H1 (cell line): Measurements from ENCODE around the gene METTL1. TPM values are rescaled to one million over a fixed set of nuclear protein-coding genes. Genes with fewer than 3 reads are reported as not detected.

ENCODE experiments used
- CBX5 ChIP-seq: fragments of 300-800, 300-1000 bp; sonication (generic); IDR thresholded peaks from 2 replicates; pipeline ENCODE4 v1.7.1; 2016; ENCODE audit warnings: antibody characterized with exemption, low read length, low read depth
- CREB1 ChIP-seq: IDR thresholded peaks from 2 replicates; pipeline ENCODE4 v1.6.1; 2012; ENCODE audit warnings: inconsistent platforms
- HDAC2 ChIP-seq, 2 experiments: fragments of 300-600 bp in 1 of 2; sonication (generic) in 1 of 2; IDR thresholded peaks; 2 replicates each; pipeline ENCODE4 v1.6.1; 2011 to 2012; ENCODE audit warnings: low read depth in 2 of 2, low read length in 2 of 2, mild to moderate bottlenecking in 2 of 2, moderate library complexity in 2 of 2, borderline replicate concordance in 1 of 2, inconsistent platforms in 1 of 2
- KDM5A ChIP-seq: fragments of 200-600 bp; IDR thresholded peaks from 2 replicates; pipeline ENCODE4 v1.7.1; 2012; ENCODE audit warnings: mild to moderate bottlenecking, low read length, inconsistent platforms, mixed read lengths
- PHF8 ChIP-seq: fragments of 200-600 bp; sonication (generic); conservative IDR thresholded peaks from 2 replicates; pipeline ENCODE4 v1.7.1; 2012; ENCODE audit warnings: low read depth, mild to moderate bottlenecking, inconsistent platforms, low read length, moderate library complexity
- polyA plus RNA-seq, 7 experiments: library from polyadenylated mRNA; depleted of rRNA in 3 of 7; stranded (reverse) in 5 of 7; unstranded in 2 of 7; fragments of >200 nt in 5 of 7; fragments of 200-250 nt in 2 of 7; gene quantifications; 1 replicate in 5 of 7; 2 replicates in 1 of 7; 4 replicates in 1 of 7; pipeline versions ENCODE4 v1.2.1 to v1.2.3, GENCODE V29; 2011 to 2013; ENCODE audit warnings: missing spikeins in 2 of 7, mixed read lengths in 2 of 7
- total RNA-seq: library from RNA; stranded (reverse); fragmentation: NEBNext Ultra II Directional; extraction: Animal tissue kit (Norgen Biotek cat#: 25700); gene quantifications from 2 replicates; pipeline ENCODE4 v1.2.1, GENCODE V29; 2021
- TF ChIP-seq, protein P1 (sequence below): IDR thresholded peaks from 2 replicates; pipeline ENCODE4 v1.6.1; 2012; ENCODE audit warnings: low read length, inconsistent platforms
- TF ChIP-seq, protein P2 (sequence below): IDR thresholded peaks from 2 replicates; pipeline ENCODE4 v1.6.1; 2012; ENCODE audit warnings: inconsistent platforms
- TF ChIP-seq, protein P3 (sequence below): fragments of 300-600 bp; sonication (generic); IDR thresholded peaks from 2 replicates; pipeline ENCODE4 v1.7.1; 2012; ENCODE audit warnings: low read length, moderate library complexity, mild to moderate bottlenecking, inconsistent platforms; ENCODE audit not compliant: insufficient replicate concordance

The METTL1 gene
- total and polyA plus RNA-seq, 2 of the 8 experiments (the other 6 are each of a cell fraction or from before 2014, with no cell fraction given) = 40.5 to 46.0 TPM

DNA sequence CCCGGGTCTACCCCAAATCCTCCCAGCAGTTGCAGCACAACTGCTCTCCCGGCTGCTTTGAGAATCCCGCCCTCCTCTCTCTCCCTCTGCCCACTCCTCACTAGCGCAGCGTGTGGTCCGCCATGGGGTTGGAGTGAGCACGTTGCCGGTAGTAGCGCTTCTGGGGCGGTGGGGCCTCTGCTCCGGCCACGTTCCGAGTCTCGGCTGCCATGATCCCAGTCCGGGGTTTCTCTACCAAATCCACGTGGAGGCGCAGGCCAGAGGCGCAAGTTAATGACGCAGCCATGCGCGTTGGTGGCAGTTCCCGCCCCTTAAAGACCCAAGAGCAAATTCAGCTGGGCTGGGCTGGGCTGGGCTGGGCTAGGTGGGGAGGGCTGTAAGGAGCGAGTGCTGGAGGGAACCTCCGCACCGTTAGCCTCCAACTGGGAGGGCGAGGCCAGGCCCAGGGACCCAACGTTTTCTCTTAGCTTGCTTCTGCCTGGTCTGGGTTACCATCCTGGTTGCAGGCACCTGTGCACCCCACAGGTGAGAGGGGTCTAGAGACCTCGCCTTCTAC is at the start of gene METTL1 (continued):
- peak; percentile 98 for TF ChIP-seq CREB1
- TF ChIP-seq, protein P1, sequence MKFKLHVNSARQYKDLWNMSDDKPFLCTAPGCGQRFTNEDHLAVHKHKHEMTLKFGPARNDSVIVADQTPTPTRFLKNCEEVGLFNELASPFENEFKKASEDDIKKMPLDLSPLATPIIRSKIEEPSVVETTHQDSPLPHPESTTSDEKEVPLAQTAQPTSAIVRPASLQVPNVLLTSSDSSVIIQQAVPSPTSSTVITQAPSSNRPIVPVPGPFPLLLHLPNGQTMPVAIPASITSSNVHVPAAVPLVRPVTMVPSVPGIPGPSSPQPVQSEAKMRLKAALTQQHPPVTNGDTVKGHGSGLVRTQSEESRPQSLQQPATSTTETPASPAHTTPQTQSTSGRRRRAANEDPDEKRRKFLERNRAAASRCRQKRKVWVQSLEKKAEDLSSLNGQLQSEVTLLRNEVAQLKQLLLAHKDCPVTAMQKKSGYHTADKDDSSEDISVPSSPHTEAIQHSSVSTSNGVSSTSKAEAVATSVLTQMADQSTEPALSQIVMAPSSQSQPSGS = peak; percentile 98
- TF ChIP-seq, protein P2, sequence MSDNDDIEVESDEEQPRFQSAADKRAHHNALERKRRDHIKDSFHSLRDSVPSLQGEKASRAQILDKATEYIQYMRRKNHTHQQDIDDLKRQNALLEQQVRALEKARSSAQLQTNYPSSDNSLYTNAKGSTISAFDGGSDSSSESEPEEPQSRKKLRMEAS = peak; percentile 100
- no peak for TF ChIP-seq CBX5
- TF ChIP-seq HDAC2 (IDR thresholded peaks at IDR 0.05; ENCODE audit: borderline replicate concordance in 1 of 2, low read depth in 2 of 2, low read length in 2 of 2) = peak; percentile 13 to 98; a peak in 2 of 4 replicates
- peak; percentile 100 for TF ChIP-seq PHF8
- TF ChIP-seq KDM5A = peak; percentile 88
- TF ChIP-seq, protein P3, sequence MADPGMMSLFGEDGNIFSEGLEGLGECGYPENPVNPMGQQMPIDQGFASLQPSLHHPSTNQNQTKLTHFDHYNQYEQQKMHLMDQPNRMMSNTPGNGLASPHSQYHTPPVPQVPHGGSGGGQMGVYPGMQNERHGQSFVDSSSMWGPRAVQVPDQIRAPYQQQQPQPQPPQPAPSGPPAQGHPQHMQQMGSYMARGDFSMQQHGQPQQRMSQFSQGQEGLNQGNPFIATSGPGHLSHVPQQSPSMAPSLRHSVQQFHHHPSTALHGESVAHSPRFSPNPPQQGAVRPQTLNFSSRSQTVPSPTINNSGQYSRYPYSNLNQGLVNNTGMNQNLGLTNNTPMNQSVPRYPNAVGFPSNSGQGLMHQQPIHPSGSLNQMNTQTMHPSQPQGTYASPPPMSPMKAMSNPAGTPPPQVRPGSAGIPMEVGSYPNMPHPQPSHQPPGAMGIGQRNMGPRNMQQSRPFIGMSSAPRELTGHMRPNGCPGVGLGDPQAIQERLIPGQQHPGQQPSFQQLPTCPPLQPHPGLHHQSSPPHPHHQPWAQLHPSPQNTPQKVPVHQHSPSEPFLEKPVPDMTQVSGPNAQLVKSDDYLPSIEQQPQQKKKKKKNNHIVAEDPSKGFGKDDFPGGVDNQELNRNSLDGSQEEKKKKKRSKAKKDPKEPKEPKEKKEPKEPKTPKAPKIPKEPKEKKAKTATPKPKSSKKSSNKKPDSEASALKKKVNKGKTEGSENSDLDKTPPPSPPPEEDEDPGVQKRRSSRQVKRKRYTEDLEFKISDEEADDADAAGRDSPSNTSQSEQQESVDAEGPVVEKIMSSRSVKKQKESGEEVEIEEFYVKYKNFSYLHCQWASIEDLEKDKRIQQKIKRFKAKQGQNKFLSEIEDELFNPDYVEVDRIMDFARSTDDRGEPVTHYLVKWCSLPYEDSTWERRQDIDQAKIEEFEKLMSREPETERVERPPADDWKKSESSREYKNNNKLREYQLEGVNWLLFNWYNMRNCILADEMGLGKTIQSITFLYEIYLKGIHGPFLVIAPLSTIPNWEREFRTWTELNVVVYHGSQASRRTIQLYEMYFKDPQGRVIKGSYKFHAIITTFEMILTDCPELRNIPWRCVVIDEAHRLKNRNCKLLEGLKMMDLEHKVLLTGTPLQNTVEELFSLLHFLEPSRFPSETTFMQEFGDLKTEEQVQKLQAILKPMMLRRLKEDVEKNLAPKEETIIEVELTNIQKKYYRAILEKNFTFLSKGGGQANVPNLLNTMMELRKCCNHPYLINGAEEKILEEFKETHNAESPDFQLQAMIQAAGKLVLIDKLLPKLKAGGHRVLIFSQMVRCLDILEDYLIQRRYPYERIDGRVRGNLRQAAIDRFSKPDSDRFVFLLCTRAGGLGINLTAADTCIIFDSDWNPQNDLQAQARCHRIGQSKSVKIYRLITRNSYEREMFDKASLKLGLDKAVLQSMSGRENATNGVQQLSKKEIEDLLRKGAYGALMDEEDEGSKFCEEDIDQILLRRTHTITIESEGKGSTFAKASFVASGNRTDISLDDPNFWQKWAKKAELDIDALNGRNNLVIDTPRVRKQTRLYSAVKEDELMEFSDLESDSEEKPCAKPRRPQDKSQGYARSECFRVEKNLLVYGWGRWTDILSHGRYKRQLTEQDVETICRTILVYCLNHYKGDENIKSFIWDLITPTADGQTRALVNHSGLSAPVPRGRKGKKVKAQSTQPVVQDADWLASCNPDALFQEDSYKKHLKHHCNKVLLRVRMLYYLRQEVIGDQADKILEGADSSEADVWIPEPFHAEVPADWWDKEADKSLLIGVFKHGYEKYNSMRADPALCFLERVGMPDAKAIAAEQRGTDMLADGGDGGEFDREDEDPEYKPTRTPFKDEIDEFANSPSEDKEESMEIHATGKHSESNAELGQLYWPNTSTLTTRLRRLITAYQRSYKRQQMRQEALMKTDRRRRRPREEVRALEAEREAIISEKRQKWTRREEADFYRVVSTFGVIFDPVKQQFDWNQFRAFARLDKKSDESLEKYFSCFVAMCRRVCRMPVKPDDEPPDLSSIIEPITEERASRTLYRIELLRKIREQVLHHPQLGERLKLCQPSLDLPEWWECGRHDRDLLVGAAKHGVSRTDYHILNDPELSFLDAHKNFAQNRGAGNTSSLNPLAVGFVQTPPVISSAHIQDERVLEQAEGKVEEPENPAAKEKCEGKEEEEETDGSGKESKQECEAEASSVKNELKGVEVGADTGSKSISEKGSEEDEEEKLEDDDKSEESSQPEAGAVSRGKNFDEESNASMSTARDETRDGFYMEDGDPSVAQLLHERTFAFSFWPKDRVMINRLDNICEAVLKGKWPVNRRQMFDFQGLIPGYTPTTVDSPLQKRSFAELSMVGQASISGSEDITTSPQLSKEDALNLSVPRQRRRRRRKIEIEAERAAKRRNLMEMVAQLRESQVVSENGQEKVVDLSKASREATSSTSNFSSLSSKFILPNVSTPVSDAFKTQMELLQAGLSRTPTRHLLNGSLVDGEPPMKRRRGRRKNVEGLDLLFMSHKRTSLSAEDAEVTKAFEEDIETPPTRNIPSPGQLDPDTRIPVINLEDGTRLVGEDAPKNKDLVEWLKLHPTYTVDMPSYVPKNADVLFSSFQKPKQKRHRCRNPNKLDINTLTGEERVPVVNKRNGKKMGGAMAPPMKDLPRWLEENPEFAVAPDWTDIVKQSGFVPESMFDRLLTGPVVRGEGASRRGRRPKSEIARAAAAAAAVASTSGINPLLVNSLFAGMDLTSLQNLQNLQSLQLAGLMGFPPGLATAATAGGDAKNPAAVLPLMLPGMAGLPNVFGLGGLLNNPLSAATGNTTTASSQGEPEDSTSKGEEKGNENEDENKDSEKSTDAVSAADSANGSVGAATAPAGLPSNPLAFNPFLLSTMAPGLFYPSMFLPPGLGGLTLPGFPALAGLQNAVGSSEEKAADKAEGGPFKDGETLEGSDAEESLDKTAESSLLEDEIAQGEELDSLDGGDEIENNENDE = no peak
